ENCODE results near the gene HACD3. TPM values are rescaled to one million over a fixed set of nuclear protein-coding genes. Genes with fewer than 3 reads are reported as not detected.

The HACD3 gene
- total RNA-seq, 2 donors from 2014 or later: 41.6 to 91.4 TPM

GRCh38 chr15:65626856-65627255 lies 96.6 kb downstream of the HACD3 start:
- intact Hi-C loops (cut with DNase I): no loop called here
- no peak overlapping the region for H3K27ac ChIP-seq
- H3K36me3 ChIP-seq: no peaks in the 10 kb centered on the region
- WGBS: 71% methylated on average over 4 of the region's 4 CpGs
- no peak for TF ChIP-seq POLR2AphosphoS5 (IDR thresholded peaks at IDR 0.05)
- no peak for TF ChIP-seq CTCF (IDR thresholded peaks at IDR 0.05)
- no peak for TF ChIP-seq POLR2A (IDR thresholded peaks at IDR 0.05)
- H3K4me3 ChIP-seq: no peak overlapping the region
- H3K9me3 ChIP-seq: no peaks in the 10 kb centered on the region
- H3K4me1 ChIP-seq (replicated peaks): no peaks in the 10 kb centered on the region
- DNase-seq (ENCODE audit: low spot score): no peak
- no peaks in the 10 kb centered on the region for H3K27me3 ChIP-seq (replicated peaks; ENCODE audit: insufficient read depth)

Small RNAs within 50 kb of the gene (small RNA-seq; reads per million reads assigned to genes)
- 0 reads per million in 2 donors for gene RF00019
- 0 reads per million in 2 donors for gene RNU6-19P

Other genes with a start within 250 kb of the HACD3 start
- 10 to 100 TPM; 13.0 to 17.0 TPM for gene PARP16, start 243.6 kb upstream of the HACD3 start, total RNA-seq
- gene RNU5A-1, start 234.4 kb upstream of the HACD3 start, total RNA-seq: not detected
- not detected for gene RNU5B-1, start 225.8 kb upstream of the HACD3 start, total RNA-seq
- gene IGDCC3, start 152.5 kb upstream of the HACD3 start, total RNA-seq: 1 to 10 TPM in 1 of 2 donors, under 1 TPM in 1; 0.05 to 2.7 TPM
- 1 to 10 TPM in 1 of 2 donors, under 1 TPM in 1; 0.14 to 4.6 TPM for gene IGDCC4, start 107.5 kb upstream of the HACD3 start, total RNA-seq
- gene DPP8, start 12.8 kb upstream of the HACD3 start, total RNA-seq: 10 to 100 TPM; 32.7 to 39.6 TPM
- gene INTS14, start 80.7 kb downstream of the HACD3 start, total RNA-seq: 10 to 100 TPM; 39.4 to 55.2 TPM
- 10 to 100 TPM in 1 of 2 donors, 1 to 10 TPM in 1; 8.9 to 14.5 TPM for gene SLC24A1, start 91.5 kb downstream of the HACD3 start, total RNA-seq

All from prostate gland (tissue), 2 donors.